ENCODE data around the gene EHBP1. TPM values are rescaled to one million over a fixed set of nuclear protein-coding genes. Genes with fewer than 3 reads are reported as not detected.

The EHBP1 gene
- total and polyA plus RNA-seq, 2 donors (not counting 1 experiment from before 2014, with no cell fraction given): 129 to 191 TPM

DNA sequence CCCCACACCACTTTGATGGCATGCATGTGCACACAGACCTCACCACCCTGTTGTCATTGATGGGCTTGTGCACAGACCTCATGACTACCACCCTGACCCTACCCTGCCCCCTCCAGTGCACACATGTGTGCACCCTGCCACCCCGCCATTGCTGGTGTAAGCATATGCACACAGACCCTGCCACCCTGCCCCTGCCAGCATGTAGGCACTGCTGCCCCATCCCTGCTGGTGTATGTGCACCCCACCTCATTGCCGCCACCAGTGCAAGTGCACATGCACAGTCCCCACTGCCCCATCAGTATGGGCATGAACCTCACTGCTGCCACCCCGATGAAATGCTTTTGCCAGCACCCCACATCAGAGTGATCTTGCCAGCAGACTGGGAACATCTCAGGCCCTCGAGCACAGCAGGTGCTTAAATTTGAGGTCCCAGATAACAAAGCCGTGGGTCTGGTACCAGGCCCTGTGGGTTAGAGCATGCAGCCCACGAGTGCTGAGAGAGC lies 169.4 kb downstream of the EHBP1 start:
- H3K4me1 ChIP-seq (ENCODE audit: control insufficient read depth, extremely low read depth, insufficient read depth, low read length): no peaks in the 10 kb centered on the region
- H3K27me3 ChIP-seq (ENCODE audit: control insufficient read depth, insufficient read depth, low read length): no peaks in the 10 kb centered on the region
- H4K20me1 ChIP-seq (ENCODE audit: control insufficient read depth, extremely low read depth, insufficient read depth, low read length): no peaks in the 10 kb centered on the region
- no peak overlapping the region for H3K4me2 ChIP-seq (ENCODE audit: extremely low read depth, insufficient read depth, low read length)
- no peak for DNase-seq (ENCODE audit: low read depth in 2 of 2)
- H3K9me3 ChIP-seq (ENCODE audit: control insufficient read depth, insufficient read depth, low read depth, low read length): no peaks in the 10 kb centered on the region
- TF ChIP-seq, protein P1, sequence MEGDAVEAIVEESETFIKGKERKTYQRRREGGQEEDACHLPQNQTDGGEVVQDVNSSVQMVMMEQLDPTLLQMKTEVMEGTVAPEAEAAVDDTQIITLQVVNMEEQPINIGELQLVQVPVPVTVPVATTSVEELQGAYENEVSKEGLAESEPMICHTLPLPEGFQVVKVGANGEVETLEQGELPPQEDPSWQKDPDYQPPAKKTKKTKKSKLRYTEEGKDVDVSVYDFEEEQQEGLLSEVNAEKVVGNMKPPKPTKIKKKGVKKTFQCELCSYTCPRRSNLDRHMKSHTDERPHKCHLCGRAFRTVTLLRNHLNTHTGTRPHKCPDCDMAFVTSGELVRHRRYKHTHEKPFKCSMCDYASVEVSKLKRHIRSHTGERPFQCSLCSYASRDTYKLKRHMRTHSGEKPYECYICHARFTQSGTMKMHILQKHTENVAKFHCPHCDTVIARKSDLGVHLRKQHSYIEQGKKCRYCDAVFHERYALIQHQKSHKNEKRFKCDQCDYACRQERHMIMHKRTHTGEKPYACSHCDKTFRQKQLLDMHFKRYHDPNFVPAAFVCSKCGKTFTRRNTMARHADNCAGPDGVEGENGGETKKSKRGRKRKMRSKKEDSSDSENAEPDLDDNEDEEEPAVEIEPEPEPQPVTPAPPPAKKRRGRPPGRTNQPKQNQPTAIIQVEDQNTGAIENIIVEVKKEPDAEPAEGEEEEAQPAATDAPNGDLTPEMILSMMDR (conservative IDR thresholded peaks at IDR 0.05 in 1 of 2, IDR thresholded peaks at IDR 0.05 in 1 of 2; ENCODE audit: low read depth in 1 of 2, low read length in 2 of 2): no peak
- no peak for TF ChIP-seq EZH2 (IDR thresholded peaks at IDR 0.05; ENCODE audit: low read length, missing control alignments)
- no peak overlapping the region for H3K27ac ChIP-seq (ENCODE audit: insufficient read depth, low read length)
- H3K9ac ChIP-seq (ENCODE audit: insufficient read depth, low read length): no peak overlapping the region
- H3K36me3 ChIP-seq (ENCODE audit: control insufficient read depth, insufficient read depth, low read length): peaks cover 10% of the 10 kb centered on the region
- no peak overlapping the region for H3K4me3 ChIP-seq (replicated peaks in 1 of 4; ENCODE audit: control extremely low read depth in 1 of 4, insufficient read depth in 1 of 4, low read depth in 3 of 4, low read length in 4 of 4)
- no peaks in the 10 kb centered on the region for H3K79me2 ChIP-seq (ENCODE audit: control insufficient read depth, insufficient read depth, low read length)
- no peak overlapping the region for H2AFZ ChIP-seq (ENCODE audit: low read length)

- Histone ChIP-seq H2AFZ (ENCODE audit: low read length) (no peak overlapping the region), H3K4me2 (ENCODE audit: extremely low read depth, insufficient read depth, low read length) (no peak overlapping the region), H3K36me3 (ENCODE audit: control insufficient read depth, insufficient read depth, low read length) (peaks cover 3% of the 10 kb centered on the region), H3K9ac (ENCODE audit: insufficient read depth, low read length) (no peak overlapping the region), H3K9me3 (ENCODE audit: control insufficient read depth, insufficient read depth, low read depth, low read length) (no peaks in the 10 kb centered on the region), H3K4me1 (ENCODE audit: control insufficient read depth, extremely low read depth, insufficient read depth, low read length) (no peaks in the 10 kb centered on the region), H3K27me3 (ENCODE audit: control insufficient read depth, insufficient read depth, low read length) (no peaks in the 10 kb centered on the region), H4K20me1 (ENCODE audit: control insufficient read depth, extremely low read depth, insufficient read depth, low read length) (no peaks in the 10 kb centered on the region), H3K27ac (ENCODE audit: insufficient read depth, low read length) (no peak overlapping the region), H3K79me2 (ENCODE audit: control insufficient read depth, insufficient read depth, low read length) (no peaks in the 10 kb centered on the region), H3K4me3 (replicated peaks in 1 of 4; ENCODE audit: control extremely low read depth in 1 of 4, insufficient read depth in 1 of 4, low read depth in 3 of 4, low read length in 4 of 4) (no peak overlapping the region)
- DNase-seq (ENCODE audit: low read depth in 2 of 2): no peak
- TF ChIP-seq EZH2 (IDR thresholded peaks at IDR 0.05; ENCODE audit: low read length, missing control alignments): no peak
- TF ChIP-seq, protein P1 (conservative IDR thresholded peaks at IDR 0.05 in 1 of 2, IDR thresholded peaks at IDR 0.05 in 1 of 2; ENCODE audit: low read depth in 1 of 2, low read length in 2 of 2): no peak
Observed at GRCh38 chr2:62881162-62881795, 175.8 kb downstream of the EHBP1 start.

- Histone ChIP-seq H3K4me3 (replicated peaks in 1 of 4; ENCODE audit: control extremely low read depth in 1 of 4, insufficient read depth in 1 of 4, low read depth in 3 of 4, low read length in 4 of 4) (no peak overlapping the region), H3K9me3 (ENCODE audit: control insufficient read depth, insufficient read depth, low read depth, low read length) (no peaks in the 10 kb centered on the region), H3K4me1 (ENCODE audit: control insufficient read depth, extremely low read depth, insufficient read depth, low read length) (no peaks in the 10 kb centered on the region), H2AFZ (ENCODE audit: low read length) (no peak overlapping the region), H3K4me2 (ENCODE audit: extremely low read depth, insufficient read depth, low read length) (no peak overlapping the region), H4K20me1 (ENCODE audit: control insufficient read depth, extremely low read depth, insufficient read depth, low read length) (no peaks in the 10 kb centered on the region), H3K36me3 (ENCODE audit: control insufficient read depth, insufficient read depth, low read length) (no peaks in the 10 kb centered on the region), H3K79me2 (ENCODE audit: control insufficient read depth, insufficient read depth, low read length) (no peaks in the 10 kb centered on the region), H3K27me3 (ENCODE audit: control insufficient read depth, insufficient read depth, low read length) (no peaks in the 10 kb centered on the region), H3K27ac (ENCODE audit: insufficient read depth, low read length) (no peak overlapping the region), H3K9ac (ENCODE audit: insufficient read depth, low read length) (no peak overlapping the region)
- TF ChIP-seq, protein P1 (conservative IDR thresholded peaks at IDR 0.05 in 1 of 2, IDR thresholded peaks at IDR 0.05 in 1 of 2; ENCODE audit: low read depth in 1 of 2, low read length in 2 of 2): no peak
- no peak for TF ChIP-seq EZH2 (IDR thresholded peaks at IDR 0.05; ENCODE audit: low read length, missing control alignments)
- no peak for DNase-seq (ENCODE audit: low read depth in 2 of 2)
Observed at GRCh38 chr2:62883629-62884028, 178.1 kb downstream of the EHBP1 start.

All from fibroblast of lung (primary cell).